GM19467 (cell line): ENCODE measurements around the gene GLI3.

Source experiments
- ATAC-seq: cut with Tn5 transposase; IDR thresholded peaks from one replicate; pipeline ENCODE4 v1.9.1; 2021; ENCODE audit warnings: mild to moderate bottlenecking, moderate library complexity; ENCODE audit not compliant: unreplicated experiment

Gene GLI3

DNA sequence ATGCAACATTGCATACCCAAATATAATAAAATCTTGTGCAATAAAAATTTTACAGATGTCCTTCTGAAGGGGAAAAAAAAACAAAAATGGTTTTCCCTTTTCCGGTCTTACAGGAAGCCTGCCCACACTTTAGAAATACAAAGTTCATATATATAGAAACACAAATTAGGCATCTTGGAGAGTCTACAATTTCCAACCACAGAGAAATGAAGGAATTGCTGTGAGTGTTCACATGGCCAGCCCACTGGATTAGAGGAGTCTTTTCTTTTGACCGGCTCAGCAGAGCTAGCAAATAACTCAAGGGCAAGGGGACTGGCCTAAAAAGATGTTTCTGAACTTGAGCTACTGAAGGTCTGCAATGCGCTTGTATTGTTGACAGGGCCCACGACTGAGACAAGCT, 92.4 kb downstream of the GLI3 start:
- ATAC-seq, result no peak

DNA sequence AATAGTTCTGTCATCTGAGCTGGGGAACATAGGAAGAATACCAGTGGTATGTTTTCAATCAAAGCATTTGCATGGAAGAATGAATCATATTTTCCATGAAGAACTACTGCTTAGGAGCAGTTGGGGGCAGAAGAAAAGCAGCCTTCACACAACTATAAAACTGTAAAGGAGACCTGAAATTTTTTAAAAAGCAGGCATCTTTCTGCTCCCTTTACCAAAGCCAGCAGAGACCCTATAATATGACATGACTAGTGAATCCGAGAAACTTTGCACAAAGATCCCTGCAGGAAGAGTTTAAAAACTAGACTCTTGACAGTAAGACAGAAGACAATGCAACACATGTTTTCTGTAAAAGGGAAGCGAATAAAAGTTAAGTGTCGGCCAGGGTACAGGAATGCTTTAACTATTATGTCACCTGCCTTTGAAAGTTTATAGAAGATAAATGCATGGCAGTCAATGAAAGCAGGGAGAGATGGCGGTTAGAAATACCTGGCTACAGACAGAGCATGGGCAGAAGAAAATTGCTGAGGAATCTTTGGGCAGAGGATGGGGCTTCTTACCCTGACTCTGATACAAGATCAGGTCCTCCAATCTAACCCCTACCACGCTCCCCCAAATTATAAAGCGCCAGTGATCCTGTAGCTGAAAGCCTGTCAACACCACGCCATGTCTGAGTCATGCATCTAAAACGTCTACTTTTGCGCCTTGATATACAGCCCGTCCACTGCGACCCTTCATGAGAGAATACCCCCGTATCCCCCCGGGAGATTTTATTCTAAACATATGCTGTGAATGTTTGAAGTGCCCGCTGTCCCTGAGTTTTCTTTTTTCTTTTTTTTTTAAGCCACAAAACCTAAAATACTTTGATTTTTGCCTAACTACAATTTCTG, 93.1 kb downstream of the GLI3 start:
- ATAC-seq, result no peak

DNA sequence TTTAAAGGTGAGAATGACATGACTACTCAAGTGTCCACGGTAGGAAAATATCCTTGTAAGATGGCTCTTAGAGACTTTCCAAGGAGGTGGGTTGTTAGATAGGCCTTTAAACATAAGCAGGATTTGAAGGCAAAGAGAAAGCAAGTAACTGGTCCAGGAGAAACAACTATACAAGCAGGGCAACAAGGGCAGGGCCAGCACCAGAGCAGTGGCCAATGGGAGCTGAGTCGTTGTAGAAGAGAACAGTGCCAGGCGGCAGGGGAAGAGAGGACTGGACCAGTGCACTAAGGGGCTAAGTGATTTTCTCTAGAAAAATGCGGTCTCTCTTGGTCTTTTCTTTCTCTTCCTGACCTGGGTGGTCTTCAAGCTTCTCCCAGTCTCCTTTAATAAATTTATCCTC, 94.9 kb downstream of the GLI3 start:
- no peak for ATAC-seq

GRCh38 chr7:42139751-42140150, 97.3 kb downstream of the GLI3 start:
- no peak for ATAC-seq

GRCh38 chr7:42138691-42139090, 98.3 kb downstream of the GLI3 start:
- no peak for ATAC-seq

DNA sequence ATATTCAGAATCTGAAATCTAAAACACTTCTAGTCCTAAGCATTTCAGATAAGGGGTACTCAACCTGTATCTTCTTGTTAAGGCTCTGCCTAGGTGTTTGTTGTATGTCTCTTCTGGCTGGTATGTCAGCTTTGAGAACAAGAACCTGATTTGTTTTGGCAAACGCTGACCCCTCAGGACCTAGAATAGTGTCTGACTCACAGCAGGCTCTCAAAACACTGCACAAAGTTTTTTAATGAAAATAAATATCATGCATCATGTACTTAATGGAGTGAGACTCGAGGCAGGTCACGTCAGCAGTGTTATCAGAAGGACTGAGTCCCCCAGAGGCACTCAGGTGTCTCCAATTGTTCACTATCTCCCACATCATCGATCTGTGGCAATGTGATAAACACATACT, 99.1 kb downstream of the GLI3 start:
- ATAC-seq, result no peak

GRCh38 chr7:42137431-42137830, 99.6 kb downstream of the GLI3 start:
- ATAC-seq, result no peak

DNA sequence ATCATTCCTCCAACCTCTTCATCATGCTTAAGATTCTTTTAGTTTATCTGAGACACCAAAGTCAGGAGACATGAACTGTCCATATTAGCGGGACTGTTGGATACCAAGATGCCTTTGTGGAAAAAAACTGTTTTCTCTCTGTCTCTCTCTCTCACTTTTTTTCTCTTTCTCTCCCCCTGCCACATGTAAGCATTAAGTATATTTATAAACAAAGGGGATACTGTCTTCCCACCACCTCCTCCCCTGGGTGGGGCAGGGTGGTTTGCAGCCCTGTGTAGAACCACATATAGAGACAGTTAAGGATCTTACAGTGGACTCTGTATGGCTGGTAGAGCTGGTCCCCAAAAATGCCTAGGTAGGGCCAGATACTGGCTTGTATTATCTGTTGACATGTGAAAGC, 101.3 kb downstream of the GLI3 start:
- no peak for ATAC-seq

GRCh38 chr7:42134276-42134876, 102.6 kb downstream of the GLI3 start:
- ATAC-seq, result no peak

DNA sequence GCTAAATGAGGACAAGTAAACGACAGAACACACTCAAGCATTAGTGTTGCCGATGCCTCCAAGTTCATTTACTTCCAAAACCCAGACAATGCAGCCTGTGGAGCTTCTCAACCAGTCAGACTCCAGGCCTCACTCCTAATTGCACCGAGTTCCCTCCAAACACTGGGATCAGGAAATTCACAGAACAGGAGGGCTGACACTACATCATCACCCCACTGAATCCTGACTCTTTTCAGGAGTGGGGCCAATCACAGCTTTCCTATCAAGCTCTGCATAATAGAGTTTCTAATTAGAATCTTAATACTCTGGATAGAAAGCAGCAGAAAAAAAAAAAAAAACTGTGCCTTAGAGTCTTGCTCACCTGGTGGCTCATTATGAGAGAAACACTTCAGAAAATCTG, 103.7 kb downstream of the GLI3 start:
- ATAC-seq, result no peak

DNA sequence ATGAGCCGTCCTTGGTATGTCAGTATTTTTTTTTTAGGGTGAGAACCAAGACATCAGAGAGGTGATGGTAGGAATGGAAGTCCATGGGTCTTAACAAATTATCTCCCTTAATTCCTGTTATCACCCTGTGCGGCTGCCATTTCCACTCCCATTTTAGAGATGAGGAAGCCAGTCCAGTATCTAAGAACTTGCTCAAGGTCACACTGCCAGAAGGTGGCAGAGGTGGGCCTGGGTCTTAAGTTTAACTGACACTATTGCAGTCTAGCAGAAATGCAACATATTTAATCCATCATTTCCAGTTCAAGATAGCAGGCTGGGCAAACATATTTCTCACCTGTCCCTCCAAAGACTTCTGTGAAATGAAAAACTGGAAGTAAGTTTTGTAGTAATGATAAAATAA, 108.3 kb downstream of the GLI3 start:
- no peak for ATAC-seq

DNA sequence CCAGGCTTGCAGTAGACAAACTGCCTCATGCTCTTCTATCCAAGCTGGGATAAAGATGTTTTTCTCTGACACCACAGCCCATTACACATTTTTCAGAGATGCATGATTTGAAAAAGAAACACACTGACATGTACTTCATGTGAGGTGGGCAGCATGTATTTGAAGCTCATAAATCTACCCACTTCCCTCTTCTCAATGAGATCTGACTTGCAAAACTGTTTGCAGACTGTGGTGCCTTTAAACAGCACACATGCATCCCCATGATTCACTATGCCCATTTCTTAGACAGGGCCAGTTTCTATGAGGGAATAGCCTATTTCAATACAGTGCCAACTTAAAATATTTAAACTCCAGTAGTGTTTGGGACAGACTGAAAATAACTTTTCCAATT, 109.8 kb downstream of the GLI3 start:
- ATAC-seq, result no peak

GRCh38 chr7:42126475-42127231, 110.4 kb downstream of the GLI3 start:
- ATAC-seq, result no peak

DNA sequence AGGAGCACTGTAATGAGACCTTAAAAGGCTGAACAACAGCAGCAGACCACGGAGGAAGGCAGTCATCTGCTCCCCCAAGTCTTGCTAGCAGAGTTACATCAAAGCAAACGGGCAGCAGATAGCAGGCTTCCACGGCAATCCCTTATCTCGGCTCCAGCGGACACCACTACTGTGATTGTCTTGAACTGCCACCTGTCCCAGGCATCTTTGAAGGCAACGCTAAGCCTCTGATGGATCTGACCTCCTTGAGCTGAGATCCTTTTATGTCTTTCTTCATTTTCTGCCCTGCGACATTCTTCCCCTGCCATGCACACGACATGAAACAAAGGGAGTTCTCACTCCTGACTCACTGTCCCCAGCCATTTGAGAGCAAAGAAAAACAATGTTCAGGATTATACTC, 111.7 kb downstream of the GLI3 start:
- ATAC-seq, result no peak

GRCh38 chr7:42123716-42124115, 113.3 kb downstream of the GLI3 start:
- no peak for ATAC-seq

GRCh38 chr7:42120191-42120590, 116.8 kb downstream of the GLI3 start:
- no peak for ATAC-seq

- ATAC-seq, result no peak
Observed at GRCh38 chr7:42117201-42117600, 119.8 kb downstream of the GLI3 start.

DNA sequence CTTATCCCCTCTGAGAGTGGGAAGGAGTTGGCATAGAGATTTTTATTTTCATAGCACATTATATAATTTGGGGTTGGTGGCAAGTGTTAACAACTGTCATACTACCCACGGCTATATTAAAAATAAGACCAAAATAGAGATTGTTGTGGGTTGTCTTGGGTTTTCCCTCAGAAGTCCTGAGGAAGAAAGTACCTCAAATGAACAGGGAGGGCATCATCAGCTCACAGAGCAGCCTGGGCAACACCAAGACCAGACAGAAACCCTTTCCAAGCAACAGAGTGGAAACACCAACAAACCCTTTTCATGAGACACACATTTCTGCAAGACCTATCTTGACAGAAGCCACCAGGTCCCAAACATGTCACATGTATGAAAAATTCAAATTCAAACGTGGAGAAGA, 121.2 kb downstream of the GLI3 start:
- no peak for ATAC-seq

GRCh38 chr7:42110333-42110732, 126.7 kb downstream of the GLI3 start:
- no peak for ATAC-seq

DNA sequence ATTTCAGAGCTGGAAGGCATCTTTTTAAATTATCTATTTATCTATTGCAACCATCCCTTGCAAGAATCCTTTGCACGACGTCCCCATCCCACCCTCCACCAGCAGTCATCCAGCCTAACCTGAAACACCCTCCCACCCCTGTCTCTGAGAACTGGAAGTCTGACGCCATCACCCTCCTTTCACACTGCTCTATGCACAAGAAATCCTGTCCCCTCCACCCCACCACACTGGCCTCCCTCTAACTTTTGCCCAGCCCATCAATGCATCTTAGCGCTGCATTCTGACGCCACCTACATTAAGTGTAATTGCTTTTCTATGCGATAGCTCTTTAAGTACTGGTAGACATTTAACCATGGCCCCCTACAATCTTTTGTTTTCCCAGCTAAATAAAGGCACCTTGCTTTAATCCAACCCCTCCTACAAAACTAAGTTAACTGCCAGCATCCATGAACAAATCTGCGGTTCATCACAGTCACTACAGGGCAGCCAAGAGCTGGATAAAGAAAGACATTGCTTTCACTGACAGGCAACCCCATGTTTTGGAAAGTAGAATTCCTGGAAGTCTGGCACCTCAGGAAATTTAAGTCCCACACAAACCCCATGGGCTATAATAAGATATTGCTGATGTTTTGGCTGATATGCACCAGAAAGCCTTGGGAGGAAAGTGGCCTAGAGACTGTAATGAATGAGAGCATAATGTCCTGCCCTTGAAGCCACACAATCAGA, 128.0 kb downstream of the GLI3 start:
- ATAC-seq, result no peak
